GM20000 (cell line): ENCODE data around the gene ZFP3.
"Not testable (repeated sequence)": the region's sequence is repeated elsewhere in the genome, so short reads cannot be mapped to it uniquely, and the experiment has no call there.

ENCODE experiments used
- DNase-seq: peaks from one replicate; pipeline ENCODE4 v3.0.0; 2012; ENCODE audit warnings: low spot score
- TF ChIP-seq, protein P1 (sequence below): IDR thresholded peaks from 2 replicates; pipeline ENCODE4 v1.5.1; 2012; ENCODE audit warnings: mild to moderate bottlenecking, control low read depth; ENCODE audit errors: extremely low read depth, missing control alignments

The ZFP3 gene

DNA sequence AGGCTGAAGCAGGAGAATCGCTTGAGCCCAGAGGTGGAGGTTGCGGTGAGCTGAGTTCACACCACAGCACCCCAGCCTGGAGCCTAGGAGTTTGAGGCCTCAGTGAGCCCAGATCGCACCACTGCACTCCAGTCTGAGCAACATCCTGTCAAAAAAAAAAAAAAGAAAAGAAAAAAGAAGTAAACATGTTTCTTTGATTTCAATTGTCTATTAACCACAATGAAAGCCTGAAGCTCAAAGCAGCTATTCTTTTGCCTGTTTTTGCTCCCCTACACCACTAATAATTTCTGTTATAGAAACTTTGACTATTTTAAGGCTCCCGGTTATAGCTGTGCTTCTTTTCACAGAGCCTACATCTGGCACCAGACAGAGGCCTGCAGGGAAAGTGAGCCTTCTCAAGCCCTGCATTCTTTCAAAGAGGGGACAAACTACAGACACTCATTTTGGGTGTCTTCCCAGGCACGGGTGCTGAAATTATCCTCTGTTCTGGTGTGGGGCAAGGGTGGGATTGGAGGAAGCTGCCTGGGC, 28.9 kb upstream of the ZFP3 start:
- TF ChIP-seq, protein P1, sequence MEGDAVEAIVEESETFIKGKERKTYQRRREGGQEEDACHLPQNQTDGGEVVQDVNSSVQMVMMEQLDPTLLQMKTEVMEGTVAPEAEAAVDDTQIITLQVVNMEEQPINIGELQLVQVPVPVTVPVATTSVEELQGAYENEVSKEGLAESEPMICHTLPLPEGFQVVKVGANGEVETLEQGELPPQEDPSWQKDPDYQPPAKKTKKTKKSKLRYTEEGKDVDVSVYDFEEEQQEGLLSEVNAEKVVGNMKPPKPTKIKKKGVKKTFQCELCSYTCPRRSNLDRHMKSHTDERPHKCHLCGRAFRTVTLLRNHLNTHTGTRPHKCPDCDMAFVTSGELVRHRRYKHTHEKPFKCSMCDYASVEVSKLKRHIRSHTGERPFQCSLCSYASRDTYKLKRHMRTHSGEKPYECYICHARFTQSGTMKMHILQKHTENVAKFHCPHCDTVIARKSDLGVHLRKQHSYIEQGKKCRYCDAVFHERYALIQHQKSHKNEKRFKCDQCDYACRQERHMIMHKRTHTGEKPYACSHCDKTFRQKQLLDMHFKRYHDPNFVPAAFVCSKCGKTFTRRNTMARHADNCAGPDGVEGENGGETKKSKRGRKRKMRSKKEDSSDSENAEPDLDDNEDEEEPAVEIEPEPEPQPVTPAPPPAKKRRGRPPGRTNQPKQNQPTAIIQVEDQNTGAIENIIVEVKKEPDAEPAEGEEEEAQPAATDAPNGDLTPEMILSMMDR: no peak
- peak; percentile 55 for DNase-seq

DNA sequence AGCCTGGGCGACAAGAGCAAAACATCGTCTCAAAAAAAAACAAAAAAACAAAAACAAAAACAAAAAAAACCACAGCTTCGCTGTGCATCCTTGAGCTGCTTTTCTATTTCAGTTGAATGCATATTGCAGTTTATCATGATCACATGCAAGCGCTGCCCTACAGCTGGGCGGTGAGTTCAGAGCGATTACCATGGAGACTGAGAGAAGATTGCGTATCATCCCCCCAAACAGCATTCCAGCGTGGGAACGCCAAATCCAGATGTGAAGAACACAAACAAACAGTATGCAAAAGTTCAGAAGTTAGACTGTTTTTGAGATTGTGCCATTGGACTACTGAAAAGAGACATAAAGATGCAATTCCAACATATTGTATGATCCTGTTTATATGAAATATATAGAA, 28.0 kb upstream of the ZFP3 start:
- TF ChIP-seq, protein P1: no peak
- DNase-seq: no peak

DNA sequence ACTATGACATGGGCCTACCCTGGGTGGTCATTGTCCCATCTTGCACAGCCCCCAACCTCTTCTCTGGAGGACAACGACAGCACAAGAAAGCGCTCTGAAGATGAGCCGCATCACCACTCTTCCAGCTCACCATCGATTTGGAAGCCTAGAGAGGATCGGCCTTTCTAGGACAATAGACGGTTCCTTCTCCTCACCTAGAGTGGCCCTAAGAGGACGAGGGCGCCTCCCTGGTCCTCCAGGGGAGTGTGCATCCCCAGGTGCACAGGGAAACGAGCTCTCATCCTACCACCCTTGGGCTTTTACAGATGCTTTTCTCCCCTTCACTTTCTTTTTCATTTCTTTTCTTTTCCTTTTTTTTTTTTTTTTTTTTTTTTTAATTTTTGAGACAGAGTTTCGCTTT, 22.7 kb upstream of the ZFP3 start:
- TF ChIP-seq, protein P1: no peak
- DNase-seq: no peak

DNA sequence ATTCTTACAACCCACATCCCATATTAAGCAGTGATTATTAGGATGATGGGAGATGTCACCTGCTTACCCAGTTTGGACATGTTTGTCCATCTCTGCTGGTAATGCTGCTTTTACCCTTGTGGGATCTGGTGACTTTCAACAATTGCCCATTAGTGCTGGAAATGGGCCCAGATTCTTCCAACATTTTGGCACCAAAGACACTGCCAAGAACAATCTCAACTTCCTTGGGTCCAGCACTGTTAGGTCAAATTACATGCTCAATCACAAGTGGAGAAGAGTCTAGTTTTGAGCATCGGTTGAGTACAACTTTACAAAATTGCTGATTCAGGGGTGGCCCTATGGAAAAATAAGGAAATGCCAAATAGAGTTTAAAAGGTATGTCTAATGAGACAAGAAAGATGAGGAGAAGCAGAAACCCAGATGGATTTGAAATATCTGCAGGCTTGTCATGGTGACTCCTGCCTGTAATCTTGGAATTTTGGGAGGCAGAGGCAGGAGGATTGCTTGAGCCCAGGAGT, 13.0 kb upstream of the ZFP3 start:
- TF ChIP-seq, protein P1: no peak
- DNase-seq: no peak

DNA sequence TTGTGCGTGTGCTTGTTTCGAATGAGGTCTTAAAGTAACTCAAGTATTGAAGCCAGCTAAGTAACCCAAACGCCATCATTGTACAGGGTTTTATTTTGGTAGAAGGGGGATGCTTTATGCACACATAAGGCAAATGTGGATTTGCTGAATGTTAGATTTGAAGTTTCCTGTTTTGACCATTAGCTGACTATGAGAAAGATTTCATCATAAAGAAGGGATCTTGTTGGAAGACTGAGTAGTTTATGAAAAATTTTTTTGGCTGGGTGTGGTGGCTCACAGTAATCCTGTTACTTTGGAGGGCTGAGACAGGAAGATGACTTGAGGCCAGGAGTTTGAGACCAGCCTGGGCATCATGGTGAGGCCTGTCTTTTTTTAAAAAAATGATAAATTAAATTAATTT, 10.0 kb upstream of the ZFP3 start:
- DNase-seq: no peak
- TF ChIP-seq, protein P1: no peak

DNA sequence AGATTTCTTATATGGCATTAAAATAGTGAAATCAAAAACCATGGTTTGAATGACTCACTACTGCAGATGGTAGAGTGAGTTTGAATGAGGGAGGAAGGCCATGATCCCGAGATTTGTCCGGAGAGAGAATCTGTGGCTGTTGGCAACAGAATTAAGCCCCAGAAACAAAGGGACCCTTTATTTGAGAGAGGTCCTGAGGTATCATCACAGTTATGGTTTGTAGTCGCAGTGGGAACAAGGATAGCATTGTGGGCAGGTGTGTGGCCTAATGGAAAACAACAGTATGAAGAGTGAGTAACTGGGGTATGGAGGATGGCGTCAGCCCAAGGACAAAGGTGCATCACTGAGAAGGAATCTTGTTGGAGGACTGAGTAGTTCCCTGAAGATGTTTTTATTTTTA, 8.5 kb upstream of the ZFP3 start:
- DNase-seq: no peak

DNA sequence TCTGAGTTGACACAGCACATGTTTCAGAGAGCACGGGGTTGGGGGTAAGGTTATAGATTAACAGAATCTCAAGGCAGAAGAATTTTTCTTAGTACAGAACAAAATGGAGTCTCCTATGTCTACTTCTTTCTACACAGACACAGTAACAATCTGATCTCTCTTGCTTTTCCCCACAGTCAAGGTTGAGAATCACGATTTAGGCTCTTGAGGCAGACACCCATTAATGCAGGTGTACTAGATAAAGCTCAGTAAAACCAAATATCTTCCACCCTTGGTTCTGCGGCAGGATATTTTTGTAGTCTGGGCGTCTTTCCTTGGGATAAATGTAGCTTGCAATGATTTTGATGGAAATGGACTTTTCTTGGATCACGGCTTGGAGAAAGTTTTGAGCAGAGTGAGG, 2.8 kb upstream of the ZFP3 start:
- DNase-seq: not testable (repeated sequence)

More for the DNA sequence above, 8.5 kb upstream of the ZFP3 start:
- TF ChIP-seq, protein P1: no peak

DNA sequence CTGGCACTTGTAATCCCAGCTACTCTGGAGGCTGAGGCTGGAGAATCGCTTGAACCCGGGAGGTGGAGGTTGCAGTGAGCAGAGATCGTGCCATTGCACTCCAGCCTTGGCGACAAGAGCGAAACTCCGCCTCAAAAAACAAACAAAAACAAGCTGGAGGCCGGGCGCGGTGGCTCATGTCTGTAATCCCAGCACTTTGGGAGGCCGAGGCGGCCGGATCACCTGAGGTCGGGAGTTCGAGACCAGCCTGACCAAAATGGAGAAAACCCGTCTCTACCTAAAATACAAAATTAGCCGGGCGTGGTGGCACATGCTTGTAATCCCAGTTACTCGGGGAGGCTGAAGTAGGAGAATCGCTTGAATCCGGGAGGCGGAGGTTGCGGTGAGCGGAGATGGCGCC, 992 bp upstream of the ZFP3 start:
- DNase-seq: not testable (repeated sequence)
